Testis (tissue), 3 donors: Measurements from ENCODE around the gene TMEM11. TPM values are rescaled to one million over a fixed set of nuclear protein-coding genes. Genes with fewer than 3 reads are reported as not detected.

Experiments used
- DNase-seq: peaks from one replicate; pipeline ENCODE4 v3.0.0-alpha.2; 2019
- H3K27ac ChIP-seq, 2 donors: fragments of 200-600 bp; sonication (generic); one replicate each; pipeline ENCODE4 v1.5.1; 2019
- H3K27me3 ChIP-seq: fragments of 200-600 bp; sonication (generic); one replicate; pipeline ENCODE4 v1.5.1; 2019
- H3K36me3 ChIP-seq: fragments of 200-600 bp; sonication (generic); one replicate; pipeline ENCODE4 v1.5.1; 2017; ENCODE audit warnings: low read depth; ENCODE audit errors: missing control alignments
- H3K4me1 ChIP-seq: fragments of 200-600 bp; sonication (generic); one replicate; pipeline ENCODE4 v1.5.1; 2019
- H3K4me3 ChIP-seq, 2 donors: fragments of 200-600 bp; sonication (generic); one replicate each; pipeline ENCODE4 v1.5.1; 2017 to 2019
- H3K9me3 ChIP-seq: fragments of 200-600 bp; sonication (generic); one replicate; pipeline ENCODE4 v1.5.1; 2017
- CTCF ChIP-seq, 3 experiments: fragments of 450-650 bp in 2 of 3; fragments of 200-600 bp in 1 of 3; sonication (generic) in 1 of 3; IDR thresholded peaks; one replicate each; pipeline ENCODE4 v1.5.1; 2016 to 2019; ENCODE audit warnings: antibody characterized with exemption in 3 of 3, mild to moderate bottlenecking in 2 of 3, moderate library complexity in 1 of 3
- POLR2A ChIP-seq: fragments of 450-650 bp; IDR thresholded peaks from one replicate; pipeline ENCODE4 v1.6.1; 2017; ENCODE audit warnings: antibody characterized with exemption, mild to moderate bottlenecking, moderate library complexity
- WGBS, 2 donors: methylation state at CpG; one replicate each; pipeline ENCODE4 v1.1.5; 2018; 5-methylcytosine and 5-hydroxymethylcytosine counted together
- intact Hi-C: fragments of 100-400 bp; cut with DNase I; formaldehyde crosslinking; loops from one replicate; pipeline ENCODE4 v1.15.1; 2023; ENCODE audit warnings: low total_unique reads
- polyA plus RNA-seq: library from polyadenylated mRNA; stranded (reverse); fragments of 350-450 nt; fragmentation: Illumina TruSeq; extraction: RNeasy Lipid Tissue Mini Kit (QIAGEN cat#74804); gene quantifications from one replicate; pipeline ENCODE4 v1.2.3, GENCODE V29; 2014; ENCODE audit warnings: low read depth, low replicate concordance; ENCODE audit not compliant: insufficient read depth
- total RNA-seq, 2 donors: library from RNA; depleted of rRNA; stranded (reverse); fragments of >200 nt; gene quantifications; one replicate each; pipeline ENCODE4 v1.2.3, GENCODE V29; 2016

The TMEM11 gene
- total and polyA plus RNA-seq, 3 donors from 2014 or later = 38.9 to 55.2 (median 53.4) TPM

GRCh38 chr17:21239680-21240368 lies 25.9 kb upstream of the TMEM11 start:
- intact Hi-C loops = no loop called here
- Histone ChIP-seq H3K4me3 (no peak overlapping the region), H3K36me3 (no peaks in the 10 kb centered on the region), H3K9me3 (no peaks in the 10 kb centered on the region), H3K27me3 (no peaks in the 10 kb centered on the region), H3K4me1 (no peaks in the 10 kb centered on the region), H3K27ac (no peak overlapping the region)
- TF ChIP-seq CTCF (IDR thresholded peaks at IDR 0.05) (peak in 2 of 3 experiments; percentile 36 to 40), POLR2A (no peak)
- WGBS, 2 donors = 82 to 84% methylated on average over 5 to 12 of the region's 12 CpGs
- no peak for DNase-seq

- Histone ChIP-seq H3K9me3 (no peaks in the 10 kb centered on the region), H3K4me3 (no peak overlapping the region), H3K36me3 (no peaks in the 10 kb centered on the region), H3K27me3 (no peaks in the 10 kb centered on the region), H3K27ac (no peak overlapping the region), H3K4me1 (no peaks in the 10 kb centered on the region)
- intact Hi-C loops = no loop called here
- 76 to 82% methylated on average over 1 of the region's 1 CpG for WGBS, 2 donors
- DNase-seq = no peak
- no peak for TF ChIP-seq CTCF (IDR thresholded peaks at IDR 0.05)
- no peak for TF ChIP-seq POLR2A
Measured at GRCh38 chr17:21235921-21236320, 22.0 kb upstream of the TMEM11 start.

- intact Hi-C loops = no loop called here
- Histone ChIP-seq H3K27ac (peak overlapping the region in 1 of 2 donors; percentile 59), H3K9me3 (no peaks in the 10 kb centered on the region), H3K4me3 (no peak overlapping the region), H3K27me3 (no peaks in the 10 kb centered on the region), H3K4me1 (no peaks in the 10 kb centered on the region), H3K36me3 (no peaks in the 10 kb centered on the region)
- 39 to 45% methylated on average over 7 of the region's 7 CpGs for WGBS, 2 donors
- TF ChIP-seq POLR2A = no peak
- TF ChIP-seq CTCF (IDR thresholded peaks at IDR 0.05) = no peak
- peak; percentile 59 for DNase-seq
Measured at GRCh38 chr17:21233581-21234347, 19.8 kb upstream of the TMEM11 start.

- Histone ChIP-seq H3K27me3 (no peaks in the 10 kb centered on the region), H3K27ac (no peak overlapping the region), H3K9me3 (no peaks in the 10 kb centered on the region), H3K4me3 (no peak overlapping the region), H3K4me1 (no peaks in the 10 kb centered on the region), H3K36me3 (no peaks in the 10 kb centered on the region)
- DNase-seq = no peak
- WGBS, 2 donors = 94% methylated on average over 4 of the region's 4 CpGs
- TF ChIP-seq POLR2A = no peak
- TF ChIP-seq CTCF (IDR thresholded peaks at IDR 0.05) = no peak
- intact Hi-C loops = no loop called here
Measured at GRCh38 chr17:21232033-21232749, 18.2 kb upstream of the TMEM11 start.
